Right lobe of liver (tissue), 6 donors: ENCODE results near the gene TGFBR2. TPM values are rescaled to one million over a fixed set of nuclear protein-coding genes. Genes with fewer than 3 reads are reported as not detected.
A peak's percentile ranks its signal among the peaks of the same experiment; 100 is the strongest.

Experiments
- ATAC-seq, 4 donors: fragments of 200-7000 bp; cut with Tn5 transposase; one replicate each; pipeline ENCODE4 v1.9.1; 2020; ENCODE audit warnings: mild to moderate bottlenecking in 4 of 4, moderate library complexity in 4 of 4
- DNase-seq, 3 donors: peaks; one replicate each; pipeline ENCODE4 v3.0.0-alpha.2; 2020
- H3K27ac ChIP-seq, 3 donors: fragments of 200-600 bp; one replicate each; pipeline ENCODE4 v1.8.0; 2022
- H3K27me3 ChIP-seq, 2 donors: fragments of 200-600 bp; one replicate each; pipeline ENCODE4 v1.8.0; 2022
- H3K36me3 ChIP-seq, 4 donors: fragments of 200-600 bp; sonication (generic) in 1 of 4; one replicate each; pipeline versions ENCODE4 v1.5.1 to v1.8.0; 2017 to 2022; ENCODE audit warnings: control low read depth in 1 of 4
- H3K4me1 ChIP-seq, 4 donors: fragments of 200-600 bp; sonication (generic) in 1 of 4; one replicate each; pipeline versions ENCODE4 v1.5.1 to v1.8.0; 2017 to 2022; ENCODE audit warnings: control low read depth in 1 of 4
- H3K4me3 ChIP-seq, 3 donors: fragments of 200-600 bp; one replicate each; pipeline ENCODE4 v1.8.0; 2022
- H3K9me3 ChIP-seq, 4 donors: fragments of 200-600 bp; sonication (generic) in 1 of 4; one replicate each; pipeline versions ENCODE4 v1.5.1 to v1.8.0; 2017 to 2022; ENCODE audit warnings: control low read depth in 1 of 4
- CTCF ChIP-seq, 4 donors: fragments of 200-600 bp in 3 of 4; fragments of 450-650 bp in 1 of 4; IDR thresholded peaks; one replicate each; pipeline versions ENCODE4 v1.5.1 to v1.8.0; 2016 to 2022; ENCODE audit warnings: antibody characterized with exemption in 4 of 4, mild to moderate bottlenecking in 2 of 4
- POLR2A ChIP-seq: fragments of 450-650 bp; IDR thresholded peaks from one replicate; pipeline ENCODE4 v1.6.1; 2017; ENCODE audit warnings: antibody characterized with exemption, mild to moderate bottlenecking
- WGBS: methylation state at CpG from one replicate; pipeline ENCODE4 v1.1.6; 2018; ENCODE audit warnings: low coverage, low lambda C conversion rate; ENCODE audit not compliant: insufficient coverage; ENCODE audit errors: missing lambda C conversion rate; 5-methylcytosine and 5-hydroxymethylcytosine counted together
- intact Hi-C, 2 donors: fragments of 100-400 bp; cut with DNase I; formaldehyde crosslinking; loops; one replicate each; pipeline versions ENCODE4 v1.11.2 to v1.14.1; 2022
- total RNA-seq, 6 experiments: library from RNA; depleted of rRNA in 2 of 6; stranded (reverse); fragments of >200 nt in 2 of 6; fragmentation: NEBNext Ultra II Directional in 3 of 6; extraction: Animal tissue kit (Norgen Biotek cat#: 25700) in 3 of 6; gene quantifications; one replicate each; pipeline versions ENCODE4 v1.1.0 to v1.2.4, GENCODE V29; 2016 to 2023
- donor health status: DM: no; HTN: yes; CAD: no.
- donor health status: DM: no; HTN: no; CAD: no.
- donor health status: DM: no; HTN: no; CAD: no.
- donor health status: DM: no; HTN: yes; CAD: no.
- donor health status: DM: no; HTN: yes; CAD: no.

The TGFBR2 gene
- total RNA-seq, 6 experiments from 2014 or later: 24.9 to 52.6 (median 45.5) TPM

DNA sequence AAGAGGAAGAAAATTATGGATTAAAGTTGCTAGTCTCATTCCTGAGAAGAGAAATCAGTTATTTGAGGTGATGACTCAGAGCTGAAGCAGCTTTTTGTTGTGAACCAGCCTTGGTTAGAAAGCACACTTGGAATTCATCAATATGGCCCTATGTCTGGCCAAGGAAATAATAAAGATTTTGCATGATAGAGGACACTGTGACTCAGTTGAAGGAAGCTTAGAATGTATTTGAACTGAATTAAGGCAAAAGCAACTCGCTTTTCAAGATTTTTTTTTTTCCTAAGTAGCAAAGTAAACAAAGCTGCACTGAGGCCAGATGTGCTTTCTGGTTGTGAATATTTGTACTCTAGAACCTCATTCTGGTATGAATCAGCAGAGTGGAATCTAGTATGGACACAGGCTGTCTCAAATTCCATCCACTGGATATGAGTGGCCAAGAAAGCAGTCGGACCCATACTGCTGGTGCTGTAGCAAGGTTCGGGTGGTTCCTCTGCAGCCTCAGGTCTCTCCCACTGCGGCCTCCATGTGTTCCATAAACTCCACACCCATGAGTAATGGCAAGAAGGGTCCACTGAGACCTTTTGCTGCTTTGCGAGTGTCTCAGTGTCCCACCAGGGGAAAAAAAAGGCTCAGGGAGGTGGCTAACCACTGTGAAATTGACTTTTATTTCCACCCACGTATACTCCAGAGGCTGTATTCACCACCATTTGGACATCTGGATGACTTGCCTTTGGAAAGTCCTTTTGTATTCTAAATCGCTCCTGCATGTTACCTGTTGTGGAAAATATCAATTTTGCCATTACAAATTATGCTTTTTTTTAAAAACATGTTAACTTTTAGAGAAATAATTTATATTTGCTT, 53.1 kb downstream of the TGFBR2 start:
- Histone ChIP-seq H3K27ac (peak overlapping the region; percentile 8 to 21 (median 16)), H3K4me3 (no peak overlapping the region), H3K27me3 (no peaks in the 10 kb centered on the region), H3K9me3 (no peaks in the 10 kb centered on the region), H3K36me3 (peaks cover 0 to 39% (median 13%) of the 10 kb centered on the region in 4 donors), H3K4me1 (peaks cover 0 to 22% (median 11%) of the 10 kb centered on the region in 4 donors)
- intact Hi-C loops: no loop called here
- 58% methylated on average over 4 of the region's 7 CpGs for WGBS
- DNase-seq (no peak), ATAC-seq (peak; percentile 17 to 63 (median 42))
- no peak for TF ChIP-seq POLR2A
- no peak for TF ChIP-seq CTCF (IDR thresholded peaks at IDR 0.05)

DNA sequence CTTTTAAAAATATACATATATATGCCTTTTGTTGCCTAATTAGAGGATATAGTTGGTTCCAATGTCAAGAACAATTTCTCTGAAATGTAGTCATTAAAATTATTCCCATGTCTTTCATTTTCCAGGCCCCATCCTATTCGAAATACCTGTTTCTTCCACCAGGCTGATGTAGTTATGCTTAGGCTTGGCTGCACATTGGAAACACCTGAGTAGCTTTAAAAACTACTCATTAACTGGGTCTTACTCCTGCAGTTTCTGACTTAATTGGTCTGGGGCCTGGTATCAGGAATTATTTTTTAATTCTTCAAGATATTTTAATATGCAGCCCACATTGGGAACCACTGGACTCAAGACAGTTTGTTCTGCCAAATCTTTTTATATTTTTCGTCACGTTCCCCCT, 53.7 kb downstream of the TGFBR2 start:
- H3K36me3 ChIP-seq: peaks cover 0 to 32% (median 11%) of the 10 kb centered on the region in 4 donors
- 87% methylated on average over 3 of the region's 3 CpGs for WGBS

DNA sequence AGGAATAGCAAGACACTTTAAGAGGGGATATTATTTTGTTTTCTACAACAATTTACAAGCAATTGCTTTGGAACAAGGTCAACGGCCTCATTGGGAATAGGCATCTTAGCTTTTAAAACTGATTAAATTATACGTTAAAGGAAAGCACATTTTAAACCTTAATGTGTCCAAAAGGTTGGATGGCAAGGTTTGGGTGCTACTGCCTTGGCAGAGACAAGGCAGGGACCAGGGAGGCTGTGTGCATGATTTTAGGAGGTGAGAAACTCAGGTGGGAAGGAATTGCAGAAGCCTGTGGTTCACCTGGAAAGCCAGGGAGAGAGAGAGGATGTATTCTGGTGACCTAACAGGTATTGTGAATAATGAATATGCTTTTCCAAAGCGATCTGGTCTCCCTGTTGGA, 54.3 kb downstream of the TGFBR2 start:
- peaks cover 0 to 28% (median 10%) of the 10 kb centered on the region in 4 donors for H3K36me3 ChIP-seq
- no peak overlapping the region for H3K27ac ChIP-seq
- 88% methylated on average over 3 of the region's 3 CpGs for WGBS
- H3K4me1 ChIP-seq: peaks cover 0 to 22% (median 11%) of the 10 kb centered on the region in 4 donors
- H3K9me3 ChIP-seq: no peaks in the 10 kb centered on the region
- TF ChIP-seq POLR2A (no peak), CTCF (IDR thresholded peaks at IDR 0.05) (no peak)
- no peak for ATAC-seq
- intact Hi-C loops: no loop called here
- no peaks in the 10 kb centered on the region for H3K27me3 ChIP-seq
- no peak for DNase-seq
- no peak overlapping the region for H3K4me3 ChIP-seq

More for the DNA sequence above, 53.7 kb downstream of the TGFBR2 start:
- H3K9me3 ChIP-seq: no peaks in the 10 kb centered on the region
- H3K4me1 ChIP-seq: peaks cover 0 to 22% (median 11%) of the 10 kb centered on the region in 4 donors
- no peaks in the 10 kb centered on the region for H3K27me3 ChIP-seq
- H3K27ac ChIP-seq: no peak overlapping the region
- DNase-seq (no peak), ATAC-seq (no peak)
- intact Hi-C loops: no loop called here
- TF ChIP-seq POLR2A (no peak), CTCF (IDR thresholded peaks at IDR 0.05) (no peak)
- H3K4me3 ChIP-seq: no peak overlapping the region

DNA sequence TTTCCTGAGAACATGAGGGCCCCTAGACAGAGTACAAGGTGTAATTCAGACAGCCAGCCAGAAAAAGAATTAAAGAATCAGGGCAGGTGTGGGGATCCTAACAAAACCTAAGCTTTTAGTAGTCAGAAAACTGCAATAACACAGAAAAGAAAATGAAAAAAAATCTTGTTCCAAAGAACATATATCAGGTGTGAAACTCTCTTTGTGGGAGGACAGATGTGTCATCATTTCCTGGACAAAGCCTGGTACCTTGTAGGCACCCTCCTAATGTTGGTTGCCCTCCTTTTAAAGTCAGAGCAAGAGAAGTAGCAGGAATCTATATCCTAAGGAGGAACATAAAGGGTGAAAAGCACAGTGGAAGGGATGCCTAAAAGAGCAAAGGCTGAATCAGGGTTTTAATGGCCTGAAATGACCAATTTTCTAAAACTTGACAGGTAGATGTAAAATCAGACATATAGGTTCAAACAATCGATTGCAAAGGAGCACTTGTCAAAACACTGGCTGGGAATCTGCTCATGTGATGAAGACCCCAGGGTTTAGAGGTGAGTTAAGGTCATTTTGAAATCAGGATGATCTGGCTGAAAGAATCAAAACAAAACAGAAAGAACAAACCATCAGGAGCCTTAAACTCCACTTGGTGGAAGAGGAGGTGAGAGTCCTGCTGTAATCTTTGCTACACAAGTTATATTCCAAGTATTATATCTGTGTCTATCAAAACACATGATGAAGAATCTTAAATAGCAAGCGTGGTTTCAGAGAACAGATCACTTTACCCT, 54.9 kb downstream of the TGFBR2 start:
- Histone ChIP-seq H3K36me3 (peaks cover 0 to 22% (median 8%) of the 10 kb centered on the region in 4 donors), H3K9me3 (no peaks in the 10 kb centered on the region), H3K4me3 (no peak overlapping the region), H3K4me1 (peaks cover 0 to 22% (median 11%) of the 10 kb centered on the region in 4 donors), H3K27me3 (no peaks in the 10 kb centered on the region), H3K27ac (no peak overlapping the region)
- WGBS: 66% methylated on average over 2 of the region's 2 CpGs
- intact Hi-C loops: no loop called here
- ATAC-seq (no peak), DNase-seq (no peak)
- TF ChIP-seq POLR2A (no peak), CTCF (IDR thresholded peaks at IDR 0.05) (no peak)
